ENCODE results near the gene EFEMP2.

Gene EFEMP2

GRCh38 chr11:65861533-65862183 lies 10.9 kb downstream of the EFEMP2 start:
- peak overlapping the region; percentile 99 for H3K4me2 ChIP-seq (ENCODE audit: insufficient read depth, low read length, poor library complexity, severe bottlenecking)
- H2BK120ac ChIP-seq (ENCODE audit: low read depth, low read length) = no peak overlapping the region
- H2AFZ ChIP-seq (ENCODE audit: low read length) = no peak overlapping the region
- H3K4me3 ChIP-seq (ENCODE audit: low read length in 2 of 2) = peak overlapping the region; percentile 38 to 83
- no peak overlapping the region for H3K14ac ChIP-seq (ENCODE audit: low read length)
- peak overlapping the region; percentile 95 for H2BK5ac ChIP-seq (ENCODE audit: low read length)
- H4K8ac ChIP-seq (ENCODE audit: low read depth, low read length) = no peak overlapping the region
- no peak overlapping the region for H2BK15ac ChIP-seq (ENCODE audit: low read length)
- no peak overlapping the region for H3K4ac ChIP-seq (ENCODE audit: low read length)
- H3K9ac ChIP-seq (ENCODE audit: low read depth, low read length, poor library complexity) = no peak overlapping the region
- no peak for DNase-seq (ENCODE audit: low spot score)
- peaks cover 24% of the 10 kb centered on the region for H3K79me1 ChIP-seq (ENCODE audit: low read depth, low read length)
- H3K4me1 ChIP-seq (ENCODE audit: control insufficient read depth in 2 of 2, insufficient read depth in 1 of 2, low read depth in 1 of 2, low read length in 2 of 2) = peaks cover 8 to 12% of the 10 kb centered on the region in 2 donors
- H3K36me3 ChIP-seq (replicated peaks in 1 of 2; ENCODE audit: control insufficient read depth in 2 of 2, insufficient read depth in 2 of 2, low read length in 2 of 2) = peaks cover 37 to 54% of the 10 kb centered on the region in 2 donors
- no peak overlapping the region for H3K27ac ChIP-seq (replicated peaks; ENCODE audit: low read length)
- H4K91ac ChIP-seq (ENCODE audit: low read depth, low read length, poor library complexity) = no peak overlapping the region
- H3K23ac ChIP-seq (ENCODE audit: low read depth, low read length, poor library complexity) = no peak overlapping the region
- no peaks in the 10 kb centered on the region for H3K27me3 ChIP-seq (ENCODE audit: control insufficient read depth in 3 of 3, insufficient read depth in 3 of 3, low read depth in 1 of 3, low read length in 3 of 3)
- H3K18ac ChIP-seq (ENCODE audit: low read length) = no peak overlapping the region
- no CpG with 5 or more reads among the region's 13 CpGs for WGBS, 2 donors (ENCODE audit: extremely low coverage in 2 of 2, insufficient read length in 2 of 2, insufficient replicate concordance in 1 of 2)
- H2BK12ac ChIP-seq (ENCODE audit: low read length) = no peak overlapping the region
- no peaks in the 10 kb centered on the region for H3K9me3 ChIP-seq (replicated peaks in 1 of 2; ENCODE audit: control insufficient read depth in 2 of 2, insufficient read depth in 1 of 2, low read depth in 1 of 2, low read length in 2 of 2)
- H2AK5ac ChIP-seq (ENCODE audit: low read depth, low read length) = peak overlapping the region; percentile 43

- H3K79me1 ChIP-seq (ENCODE audit: low read depth, low read length) = peaks cover 29% of the 10 kb centered on the region
- peak overlapping the region; percentile 99 for H3K9ac ChIP-seq (ENCODE audit: low read depth, low read length, poor library complexity)
- peaks cover 8 to 17% of the 10 kb centered on the region in 2 donors for H3K4me1 ChIP-seq (ENCODE audit: control insufficient read depth in 2 of 2, insufficient read depth in 1 of 2, low read depth in 1 of 2, low read length in 2 of 2)
- no peaks in the 10 kb centered on the region for H3K9me3 ChIP-seq (replicated peaks in 1 of 2; ENCODE audit: control insufficient read depth in 2 of 2, insufficient read depth in 1 of 2, low read depth in 1 of 2, low read length in 2 of 2)
- peak overlapping the region; percentile 95 for H3K23ac ChIP-seq (ENCODE audit: low read depth, low read length, poor library complexity)
- no peak overlapping the region for H3K27ac ChIP-seq (replicated peaks; ENCODE audit: low read length)
- no peak overlapping the region for H4K91ac ChIP-seq (ENCODE audit: low read depth, low read length, poor library complexity)
- peak overlapping the region; percentile 96 for H2BK15ac ChIP-seq (ENCODE audit: low read length)
- peak overlapping the region; percentile 93 for H3K18ac ChIP-seq (ENCODE audit: low read length)
- peak overlapping the region; percentile 91 for H2BK120ac ChIP-seq (ENCODE audit: low read depth, low read length)
- WGBS, 2 donors (ENCODE audit: extremely low coverage in 2 of 2, insufficient read length in 2 of 2, insufficient replicate concordance in 1 of 2) = no CpG with 5 or more reads among the region's 14 CpGs
- no peaks in the 10 kb centered on the region for H3K27me3 ChIP-seq (ENCODE audit: control insufficient read depth in 3 of 3, insufficient read depth in 3 of 3, low read depth in 1 of 3, low read length in 3 of 3)
- peak overlapping the region; percentile 99 for H3K4me2 ChIP-seq (ENCODE audit: insufficient read depth, low read length, poor library complexity, severe bottlenecking)
- H3K4ac ChIP-seq (ENCODE audit: low read length) = no peak overlapping the region
- H2BK5ac ChIP-seq (ENCODE audit: low read length) = peak overlapping the region; percentile 95
- H2AK5ac ChIP-seq (ENCODE audit: low read depth, low read length) = peak overlapping the region; percentile 92
- H4K8ac ChIP-seq (ENCODE audit: low read depth, low read length) = peak overlapping the region; percentile 82
- no peak for DNase-seq (ENCODE audit: low spot score)
- H3K4me3 ChIP-seq (ENCODE audit: low read length in 2 of 2) = peak overlapping the region; percentile 83 to 92
- H2BK12ac ChIP-seq (ENCODE audit: low read length) = no peak overlapping the region
- peak overlapping the region; percentile 75 for H2AFZ ChIP-seq (ENCODE audit: low read length)
- peak overlapping the region; percentile 71 for H3K14ac ChIP-seq (ENCODE audit: low read length)
- peaks cover 41 to 55% of the 10 kb centered on the region in 2 donors for H3K36me3 ChIP-seq (replicated peaks in 1 of 2; ENCODE audit: control insufficient read depth in 2 of 2, insufficient read depth in 2 of 2, low read length in 2 of 2)
These were observed 11.5 kb downstream of the EFEMP2 start for GRCh38 chr11:65861165-65861505.

DNA sequence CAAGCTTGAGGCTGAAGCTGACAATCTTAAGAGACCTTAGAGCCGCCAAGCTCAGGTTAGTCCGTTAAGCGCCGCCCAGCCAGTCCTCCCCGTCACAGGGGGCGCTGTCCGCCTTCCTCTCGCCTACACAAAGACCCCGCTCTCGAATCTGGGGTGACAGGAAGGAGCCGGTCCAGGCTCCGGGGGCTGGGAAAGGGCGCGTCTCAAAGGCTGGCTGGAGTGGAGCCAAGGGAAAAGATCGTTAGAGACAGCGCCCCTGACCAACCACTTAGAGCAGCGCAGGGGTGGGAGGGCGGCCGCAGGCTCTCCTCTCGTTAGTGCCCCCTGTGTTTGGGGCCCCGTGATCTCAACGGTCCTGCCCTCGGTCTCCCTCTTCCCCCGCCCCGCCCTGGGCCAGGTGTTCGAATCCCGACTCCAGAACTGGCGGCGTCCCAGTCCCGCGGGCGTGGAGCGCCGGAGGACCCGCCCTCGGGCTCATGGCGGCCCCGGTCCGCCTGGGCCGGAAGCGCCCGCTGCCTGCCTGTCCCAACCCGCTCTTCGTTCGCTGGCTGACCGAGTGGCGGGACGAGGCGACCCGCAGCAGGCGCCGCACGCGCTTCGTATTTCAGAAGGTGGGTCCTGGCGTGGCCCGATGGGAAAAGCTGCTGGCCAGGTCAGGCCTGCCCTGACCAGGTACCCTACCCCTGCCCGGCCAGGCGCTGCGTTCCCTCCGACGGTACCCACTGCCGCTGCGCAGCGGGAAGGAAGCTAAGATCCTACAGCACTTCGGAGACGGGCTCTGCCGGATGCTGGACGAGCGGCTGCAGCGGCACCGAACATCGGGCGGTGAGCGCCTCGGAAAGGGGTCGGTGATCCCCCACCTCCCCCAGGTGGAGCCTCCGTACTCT lies 12.1 kb downstream of the EFEMP2 start, which contains the start of gene MUS81:
Gene MUS81 (plus strand): TSS at position 156 of the 887 bp plus-strand sequence. CDS start 321 bp downstream, at position 477.
- H4K91ac ChIP-seq (ENCODE audit: low read depth, low read length, poor library complexity) = peak within 1 kb of the TSS; percentile 85
- peaks cover 34% of the 10 kb centered on the region for H3K79me1 ChIP-seq (ENCODE audit: low read depth, low read length)
- peak within 1 kb of the TSS; percentile 83 to 92 for H3K4me3 ChIP-seq (ENCODE audit: low read length in 2 of 2)
- no peaks in the 10 kb centered on the region for H3K9me3 ChIP-seq (replicated peaks in 1 of 2; ENCODE audit: control insufficient read depth in 2 of 2, insufficient read depth in 1 of 2, low read depth in 1 of 2, low read length in 2 of 2)
- H2BK12ac ChIP-seq (ENCODE audit: low read length) = peak within 1 kb of the TSS; percentile 84
- peak within 1 kb of the TSS; percentile 100 for H3K14ac ChIP-seq (ENCODE audit: low read length)
- H3K23ac ChIP-seq (ENCODE audit: low read depth, low read length, poor library complexity) = peak within 1 kb of the TSS; percentile 95
- H3K36me3 ChIP-seq (replicated peaks in 1 of 2; ENCODE audit: control insufficient read depth in 2 of 2, insufficient read depth in 2 of 2, low read length in 2 of 2) = peaks cover 45 to 55% of the 10 kb centered on the region in 2 donors
- H3K4ac ChIP-seq (ENCODE audit: low read length) = peak within 1 kb of the TSS; percentile 93
- H2AFZ ChIP-seq (ENCODE audit: low read length) = peak within 1 kb of the TSS; percentile 75
- peaks cover 8 to 17% of the 10 kb centered on the region in 2 donors for H3K4me1 ChIP-seq (ENCODE audit: control insufficient read depth in 2 of 2, insufficient read depth in 1 of 2, low read depth in 1 of 2, low read length in 2 of 2)
- peak; percentile 95 for DNase-seq (ENCODE audit: low spot score)
- H3K27me3 ChIP-seq (ENCODE audit: control insufficient read depth in 3 of 3, insufficient read depth in 3 of 3, low read depth in 1 of 3, low read length in 3 of 3) = no peaks in the 10 kb centered on the region
- H4K8ac ChIP-seq (ENCODE audit: low read depth, low read length) = peak within 1 kb of the TSS; percentile 82
- peak within 1 kb of the TSS; percentile 92 for H2AK5ac ChIP-seq (ENCODE audit: low read depth, low read length)
- H3K4me2 ChIP-seq (ENCODE audit: insufficient read depth, low read length, poor library complexity, severe bottlenecking) = peak within 1 kb of the TSS; percentile 99
- WGBS, 2 donors (ENCODE audit: extremely low coverage in 2 of 2, insufficient read length in 2 of 2, insufficient replicate concordance in 1 of 2) = no CpG with 5 or more reads among the region's 78 CpGs
- peak within 1 kb of the TSS; percentile 99 for H3K9ac ChIP-seq (ENCODE audit: low read depth, low read length, poor library complexity)
- peak within 1 kb of the TSS; percentile 96 for H2BK15ac ChIP-seq (ENCODE audit: low read length)
- H3K18ac ChIP-seq (ENCODE audit: low read length) = peak within 1 kb of the TSS; percentile 93
- peak within 1 kb of the TSS; percentile 91 for H3K27ac ChIP-seq (replicated peaks; ENCODE audit: low read length)
- peak within 1 kb of the TSS; percentile 91 for H2BK120ac ChIP-seq (ENCODE audit: low read depth, low read length)
- H2BK5ac ChIP-seq (ENCODE audit: low read length) = peak within 1 kb of the TSS; percentile 95

Measured in neuronal stem cell (in vitro differentiated cells).